EH (cell line): ENCODE results near the gene ZNRF2.

Experiments
- DNase-seq: peaks from one replicate; pipeline ENCODE4 v3.0.0-alpha.2; 2015; ENCODE audit warnings: low read depth

The ZNRF2 gene

GRCh38 chr7:30284298-30285066 lies at the start of gene ZNRF2:
Gene ZNRF2, plus strand, starts transcription at chr7:30284597. Its CDS starts 761 bp downstream, at chr7:30285358.
- peak; percentile 98 for DNase-seq

GRCh38 chr7:30237271-30237695 lies 47.1 kb upstream of the ZNRF2 start:
- DNase-seq, result no peak

GRCh38 chr7:30238721-30239441 lies 45.5 kb upstream of the ZNRF2 start:
- peak; percentile 49 for DNase-seq

- peak; percentile 12 for DNase-seq
Observed at GRCh38 chr7:30240106-30240800, 44.1 kb upstream of the ZNRF2 start.

GRCh38 chr7:30241767-30242166 lies 42.6 kb upstream of the ZNRF2 start:
- DNase-seq, result no peak

- DNase-seq, result no peak
Observed at GRCh38 chr7:30244340-30244739, 40.1 kb upstream of the ZNRF2 start.

GRCh38 chr7:30245913-30246312 lies 38.5 kb upstream of the ZNRF2 start:
- no peak for DNase-seq

GRCh38 chr7:30246392-30246791 lies 38.0 kb upstream of the ZNRF2 start:
- DNase-seq, result no peak

GRCh38 chr7:30247541-30248401 lies 36.6 kb upstream of the ZNRF2 start:
- no peak for DNase-seq

GRCh38 chr7:30249316-30249715 lies 35.1 kb upstream of the ZNRF2 start:
- DNase-seq, result no peak

- DNase-seq, result no peak
Observed at GRCh38 chr7:30249986-30250774, 34.2 kb upstream of the ZNRF2 start.

- no peak for DNase-seq
Observed at GRCh38 chr7:30251708-30252329, 32.6 kb upstream of the ZNRF2 start.

GRCh38 chr7:30252885-30253795 lies 31.3 kb upstream of the ZNRF2 start:
- peak; percentile 18 for DNase-seq

GRCh38 chr7:30253796-30254165 lies 30.6 kb upstream of the ZNRF2 start:
- no peak for DNase-seq

GRCh38 chr7:30254248-30254647 lies 30.1 kb upstream of the ZNRF2 start:
- no peak for DNase-seq

- no peak for DNase-seq
Observed at GRCh38 chr7:30254717-30255063, 29.7 kb upstream of the ZNRF2 start.

GRCh38 chr7:30255064-30255769 lies 29.2 kb upstream of the ZNRF2 start:
- DNase-seq, result no peak

GRCh38 chr7:30256349-30256858 lies 28.0 kb upstream of the ZNRF2 start:
- DNase-seq, result no peak
